IPS-NIHi7 (cell line): ENCODE data around the gene SSC5D.
A peak's percentile ranks its signal among the peaks of the same experiment; 100 is the strongest.

ENCODE experiments used
- DNase-seq: peaks from one replicate; pipeline ENCODE4 v3.0.0; 2012; ENCODE audit warnings: mixed read lengths; ENCODE audit errors: extremely low spot score

SSC5D gene

GRCh38 chr19:55454787-55455243 lies 33.4 kb upstream of the SSC5D start:
- DNase-seq = peak; percentile 67

- no peak for DNase-seq
These were observed 32.5 kb upstream of the SSC5D start for GRCh38 chr19:55455576-55456235.

DNA sequence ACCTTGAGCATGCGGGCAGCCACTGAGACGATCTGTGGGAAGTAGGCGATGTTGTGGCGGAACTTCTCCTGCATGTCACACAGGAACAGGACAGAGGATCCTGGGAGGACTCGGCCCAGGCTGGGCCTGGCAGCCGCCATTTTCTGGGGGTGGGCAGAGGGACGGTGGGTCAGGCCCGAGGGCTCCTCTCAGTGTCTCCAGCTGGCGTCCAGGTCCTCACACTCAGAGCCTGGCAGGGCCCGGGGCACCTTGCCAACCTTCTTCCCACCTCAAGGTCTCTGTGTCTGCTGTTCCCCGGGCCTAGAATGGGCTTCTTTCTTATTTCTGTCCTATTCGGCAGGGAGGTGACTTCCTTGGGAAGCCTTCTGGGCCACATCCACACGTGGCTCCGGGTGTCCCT lies 31.9 kb upstream of the SSC5D start:
- no peak for DNase-seq

DNA sequence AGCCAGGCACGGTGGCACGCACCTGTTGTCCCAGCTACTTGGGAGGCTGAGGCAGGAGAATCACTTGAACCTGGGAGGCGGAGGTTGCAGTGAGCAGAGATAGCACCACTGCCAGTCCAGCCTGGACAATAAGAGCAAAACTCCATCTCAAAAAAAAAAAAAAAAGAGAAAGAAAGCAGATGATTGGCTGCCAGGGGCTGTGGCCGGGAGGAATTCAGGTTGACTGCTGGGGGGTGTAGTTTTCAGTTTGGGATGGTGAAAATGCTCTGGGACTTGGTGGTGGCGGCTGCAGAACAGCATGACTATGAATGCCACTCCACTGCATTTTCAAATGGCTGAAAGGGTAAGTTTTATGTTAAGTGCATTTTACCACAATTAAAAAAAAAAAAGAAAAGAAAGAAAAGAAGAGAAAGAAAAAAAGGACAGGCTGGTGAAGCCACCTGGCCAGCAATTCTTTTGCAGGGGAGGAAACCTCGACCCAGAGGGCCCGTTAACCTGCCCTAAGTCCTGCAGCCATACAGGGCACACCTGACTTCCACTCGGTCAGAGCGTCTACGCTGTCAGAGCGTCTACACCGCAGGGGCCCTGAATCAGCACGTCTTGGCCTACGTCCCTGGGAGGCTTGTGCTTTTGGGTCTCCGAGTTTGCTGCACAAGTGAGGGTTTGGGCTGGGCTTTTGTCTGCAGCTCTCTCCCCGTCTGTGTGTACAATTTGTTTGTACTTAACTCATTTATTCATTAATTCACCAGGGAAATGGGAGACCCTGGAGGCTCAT lies 30.4 kb upstream of the SSC5D start:
- no peak for DNase-seq

DNA sequence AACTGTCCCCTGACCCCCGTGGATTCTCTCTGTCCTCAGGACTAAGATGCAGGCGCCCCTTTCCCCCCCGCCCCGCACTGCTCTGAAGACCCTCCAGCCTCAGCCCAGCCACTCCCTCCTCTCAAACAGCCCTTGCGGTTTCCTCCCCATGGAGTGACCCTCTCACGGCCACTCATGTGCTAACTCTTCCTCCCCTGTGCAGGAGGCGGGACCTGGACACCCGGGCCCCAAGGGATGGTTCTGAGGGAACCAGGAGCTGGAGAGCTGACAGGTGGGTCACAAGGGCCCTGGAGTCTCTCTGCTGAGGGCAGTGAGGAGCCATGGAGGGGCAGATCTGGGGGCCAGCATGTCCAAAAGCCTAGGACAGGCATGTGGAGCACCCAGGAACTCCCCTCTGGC lies 28.7 kb upstream of the SSC5D start:
- DNase-seq = no peak

DNA sequence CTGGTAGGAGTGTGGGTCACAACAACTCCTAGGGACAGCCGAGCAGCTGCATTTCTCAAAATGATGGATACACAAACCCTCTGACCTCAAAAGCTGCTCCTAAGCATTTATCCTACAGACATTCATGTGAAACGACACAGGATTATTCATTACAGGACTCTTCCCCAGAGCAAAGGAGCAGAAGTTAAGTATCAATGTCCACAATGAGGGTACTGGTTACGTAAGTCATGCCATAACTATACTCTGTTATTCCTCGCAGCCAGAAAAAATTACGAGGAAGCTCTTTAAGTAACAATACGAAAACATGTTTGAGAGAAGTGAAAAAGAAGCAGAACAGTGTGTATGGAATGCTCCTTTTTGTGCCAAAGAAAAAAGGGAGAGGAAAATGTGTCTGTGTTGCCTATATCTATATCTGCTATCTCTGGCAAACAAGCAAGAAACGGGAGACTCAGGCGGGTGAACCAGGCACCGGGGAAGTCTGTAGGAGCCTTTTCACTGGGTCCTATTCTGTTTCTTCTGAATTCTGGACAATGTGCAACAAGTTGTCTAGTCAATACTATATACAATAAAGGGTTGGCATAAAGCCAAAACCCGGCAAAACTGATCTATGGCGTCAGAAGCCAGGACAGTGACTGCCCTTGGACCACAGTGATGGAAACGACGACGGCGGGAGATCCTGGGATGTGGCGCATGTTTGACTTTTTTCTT lies 28.1 kb upstream of the SSC5D start:
- DNase-seq = no peak

GRCh38 chr19:55460670-55461258 lies 27.5 kb upstream of the SSC5D start:
- DNase-seq = peak; percentile 90

- DNase-seq = peak; percentile 97
These were observed 26.8 kb upstream of the SSC5D start, which contains the start of gene ISOC2 for GRCh38 chr19:55461259-55461973. Gene ISOC2, minus strand, starts transcription at chr19:55461642. Its CDS starts 5,156 bp downstream, at chr19:55456486.

GRCh38 chr19:55461974-55462626 lies 26.1 kb upstream of the SSC5D start:
- no peak for DNase-seq

DNA sequence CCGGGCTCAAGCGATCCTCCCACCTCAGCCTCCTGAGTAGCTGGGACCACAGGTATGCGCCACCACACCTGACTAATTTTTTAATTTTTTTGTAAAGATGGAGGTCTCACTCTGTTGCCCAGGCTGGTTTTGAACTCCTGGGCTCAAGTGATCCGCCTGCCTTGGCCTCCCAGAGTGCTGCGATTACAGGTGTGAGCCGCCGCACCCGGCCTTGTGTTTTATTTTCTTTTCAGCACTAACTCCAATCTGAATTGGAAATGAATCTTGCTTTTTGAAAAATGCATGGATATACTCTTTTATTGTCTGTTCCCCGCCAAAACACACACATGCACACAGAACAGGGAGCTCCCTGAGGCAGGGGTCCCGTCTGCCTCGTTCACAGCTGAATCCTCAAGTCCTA lies 25.5 kb upstream of the SSC5D start:
- no peak for DNase-seq

GRCh38 chr19:55463583-55464031 lies 24.6 kb upstream of the SSC5D start:
- DNase-seq = no peak

DNA sequence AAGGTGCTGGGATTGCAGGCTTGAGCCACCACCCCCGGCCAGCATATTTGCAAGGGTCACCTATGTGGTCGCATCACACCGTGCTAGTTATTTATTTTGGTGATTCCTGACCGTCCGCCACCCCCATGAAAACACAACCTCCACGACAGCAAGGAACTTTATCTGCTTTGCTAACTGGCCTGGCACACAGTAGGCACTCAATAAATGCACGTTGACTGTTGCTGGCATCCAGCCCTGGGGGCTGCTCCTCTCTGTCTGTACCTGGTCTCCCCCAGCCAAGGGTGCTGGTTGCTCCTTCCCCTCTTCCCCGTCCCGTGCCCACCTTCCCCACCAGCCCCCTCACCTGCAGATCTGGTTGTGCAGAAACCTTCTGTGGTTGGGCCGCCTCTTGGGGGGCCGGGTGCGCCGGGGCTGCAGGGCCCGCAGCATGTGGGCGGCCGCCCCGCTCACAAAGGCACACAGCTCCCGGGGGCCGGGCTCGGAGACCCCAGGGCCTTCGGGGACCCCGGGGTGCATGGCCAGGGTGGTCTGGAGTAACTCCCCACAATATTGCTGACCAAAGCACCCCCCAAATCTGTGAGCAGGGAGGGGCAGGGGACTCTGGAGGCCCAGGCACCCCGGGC lies 24.1 kb upstream of the SSC5D start:
- no peak for DNase-seq

GRCh38 chr19:55464662-55465054 lies 23.6 kb upstream of the SSC5D start, which contains the start of gene C19orf85:
Gene C19orf85, minus strand, starts transcription at chr19:55464751. Its CDS starts 197 bp downstream, at chr19:55464554.
- DNase-seq = no peak

GRCh38 chr19:55465460-55466240 lies 22.6 kb upstream of the SSC5D start:
- DNase-seq = no peak

GRCh38 chr19:55466241-55466614 lies 22.0 kb upstream of the SSC5D start:
- DNase-seq = no peak

DNA sequence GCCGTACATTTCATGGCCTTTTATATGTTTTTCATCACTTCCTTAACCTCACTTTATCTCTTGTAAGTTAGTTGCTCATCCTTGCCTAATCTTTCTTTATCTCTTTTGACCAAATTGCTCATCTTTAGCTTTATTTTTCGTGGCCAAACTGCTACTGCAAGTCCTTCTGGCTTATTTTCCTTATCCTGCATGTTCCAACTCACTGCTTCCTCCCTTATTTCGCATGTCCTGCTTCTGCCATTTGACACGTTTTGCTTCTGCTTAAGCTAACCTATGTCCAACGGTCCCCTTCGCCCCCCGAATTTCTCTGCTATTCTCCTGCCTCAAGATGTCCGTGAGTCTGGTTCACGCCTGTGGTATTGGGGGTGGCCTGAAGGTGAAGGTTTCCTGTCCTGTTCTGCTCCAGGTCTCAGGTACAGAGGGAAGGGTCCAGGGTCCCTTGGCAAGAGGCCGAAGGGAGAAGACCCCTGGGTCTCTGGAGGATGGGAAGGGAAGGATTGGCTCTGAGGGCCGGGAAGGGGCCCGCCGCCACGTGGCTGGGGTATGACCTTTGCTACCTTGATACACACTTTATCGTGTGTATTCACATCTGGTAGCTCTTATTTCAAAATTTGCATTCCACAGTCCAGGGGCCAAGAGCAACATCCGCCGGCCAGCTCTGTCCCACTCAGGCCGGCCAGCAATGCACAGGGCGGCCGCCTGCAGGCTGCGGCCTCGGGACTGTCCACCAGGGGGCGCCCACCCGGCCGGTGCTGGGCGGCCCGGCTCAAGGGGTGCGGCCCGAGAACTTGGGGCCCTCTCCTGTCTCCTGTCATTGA lies 20.8 kb upstream of the SSC5D start:
- DNase-seq = peak; percentile 71

DNA sequence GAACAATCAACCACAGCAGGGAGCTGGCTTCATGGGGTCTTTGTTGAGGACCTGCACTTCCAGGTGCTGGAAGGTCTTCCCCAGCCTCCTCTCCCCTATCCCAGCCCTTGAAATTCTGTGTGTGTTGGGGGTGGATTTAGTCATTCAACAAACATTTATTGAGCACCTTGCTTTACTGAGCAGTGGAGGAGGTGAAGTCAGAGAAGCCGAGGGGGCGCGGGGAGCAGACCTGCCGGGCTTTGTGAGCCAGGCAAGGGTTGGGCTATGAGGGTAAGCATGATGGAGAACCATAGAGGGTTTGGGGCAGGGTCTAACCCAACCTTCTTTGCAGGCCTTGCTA lies 20.2 kb upstream of the SSC5D start:
- no peak for DNase-seq

- no peak for DNase-seq
These were observed 17.0 kb upstream of the SSC5D start for GRCh38 chr19:55471266-55471665.

GRCh38 chr19:55472463-55472862 lies 15.8 kb upstream of the SSC5D start:
- DNase-seq = no peak
